AG04450 (cell line): ENCODE results near the gene GPAM. TPM values are rescaled to one million over a fixed set of nuclear protein-coding genes. Genes with fewer than 3 reads are reported as not detected.

Experiments
- CTCF ChIA-PET: fragments of 300-600, 350-600 bp; formaldehyde crosslinking; extraction: SDS; loops from one replicate; lab custom pipeline; 2022; ENCODE audit warnings: antibody characterized with exemption, inconsistent platforms; lab: Charles Lee
- POLR2A ChIA-PET: fragments of 350-600 bp; formaldehyde crosslinking; extraction: SDS; loops from one replicate; lab custom pipeline; 2021; ENCODE audit warnings: antibody characterized with exemption, inconsistent platforms; lab: Yijun Ruan, JAX
- DNase-seq: peaks from one replicate; pipeline ENCODE4 v3.0.0-alpha.2; 2011; ENCODE audit warnings: low read depth, low spot score
- H3K27ac ChIP-seq: one replicate; pipeline ENCODE4 v1.5.1; 2012; ENCODE audit warnings: low read depth, low read length, control low read depth
- H3K27me3 ChIP-seq: one replicate; pipeline ENCODE4 v1.6.0; 2012; ENCODE audit warnings: low read length; ENCODE audit not compliant: control insufficient read depth, insufficient read depth
- H3K4me3 ChIP-seq: 2 replicates; pipeline ENCODE4 v1.5.1; 2011; ENCODE audit warnings: mild to moderate bottlenecking, low read depth, low read length, control low read depth
- H3K9me3 ChIP-seq: 2 replicates; pipeline ENCODE4 v1.5.1; 2012; ENCODE audit warnings: low read length; ENCODE audit not compliant: control insufficient read depth, insufficient read depth
- CTCF ChIP-seq: IDR thresholded peaks from 2 replicates; pipeline ENCODE4 v1.5.1; 2011; ENCODE audit warnings: low read depth, low read length, control low read depth, inconsistent platforms
- polyA plus RNA-seq: library from polyadenylated mRNA; depleted of rRNA; stranded (reverse); fragments of >200 nt; gene quantifications from 2 replicates; pipeline ENCODE4 v1.2.3, GENCODE V29; 2011

The GPAM gene
- polyA plus RNA-seq, 1 experiment: 10.6 TPM

GRCh38 chr10:112184052-112184371 is 447 bp upstream of the GPAM start:
- POLR2A ChIA-PET: interaction anchor here (0.6 to 1.0 kb wide), 2 partner anchors 124 to 263 kb away, joined by 3 to 4 read pairs; partner anchors contain the start of gene VTI1A
- CTCF ChIA-PET: interaction anchor here (1.0 to 4.0 kb wide), 6 partner anchors 43 to 132 kb away, joined by 3 to 49 read pairs (median 7); no protein-coding TSS in a partner anchor

GRCh38 chr10:112182784-112183328 is 709 bp downstream of the GPAM start:
- no peak overlapping the region for H3K27ac ChIP-seq
- POLR2A ChIA-PET: interaction anchor here (1.0 kb wide), 1 partner anchor 125 kb away, joined by 4 read pairs; no protein-coding TSS in a partner anchor

More at GRCh38 chr10:112184052-112184371, 447 bp upstream of the GPAM start:
- peak overlapping the region; percentile 83 for H3K27ac ChIP-seq
- TF ChIP-seq CTCF: no peak
- peak overlapping the region; percentile 95 for H3K4me3 ChIP-seq
- no peaks in the 10 kb centered on the region; the same call in none of the 2 replicates for H3K9me3 ChIP-seq
- no peak for DNase-seq
- H3K27me3 ChIP-seq: no peaks in the 10 kb centered on the region

GRCh38 chr10:112177247-112177646 is 6.3 kb downstream of the GPAM start:
- ChIA-PET CTCF (interaction anchor here (4.0 kb wide), 1 partner anchor 131 kb away, joined by 23 read pairs; no protein-coding TSS in a partner anchor), POLR2A (no interaction called here)
- TF ChIP-seq CTCF: no peak
- Histone ChIP-seq H3K27ac (no peak overlapping the region), H3K9me3 (no peaks in the 10 kb centered on the region), H3K4me3 (no peak overlapping the region), H3K27me3 (no peaks in the 10 kb centered on the region)
- DNase-seq: no peak

More at GRCh38 chr10:112182784-112183328, 709 bp downstream of the GPAM start:
- DNase-seq: no peak
- Histone ChIP-seq H3K27me3 (no peaks in the 10 kb centered on the region), H3K4me3 (peak overlapping the region; percentile 95), H3K9me3 (no peaks in the 10 kb centered on the region; the same call in none of the 2 replicates)
- CTCF ChIA-PET: interaction anchor here (0.7 to 4.0 kb wide), 6 partner anchors 11 to 289 kb away, joined by 3 to 49 read pairs (median 6); no protein-coding TSS in a partner anchor
- TF ChIP-seq CTCF: no peak

- no peak overlapping the region for H3K4me3 ChIP-seq
- no peak overlapping the region for H3K27ac ChIP-seq
- ChIA-PET POLR2A (no interaction called here), CTCF (interaction anchor here (0.8 to 1.2 kb wide), 4 partner anchors 37 to 260 kb away, joined by 3 to 5 read pairs (median 3); no protein-coding TSS in a partner anchor)
- no peak for TF ChIP-seq CTCF
- H3K27me3 ChIP-seq: no peaks in the 10 kb centered on the region
- no peaks in the 10 kb centered on the region for H3K9me3 ChIP-seq
- no peak for DNase-seq
Observed at GRCh38 chr10:112176543-112176942, 7.0 kb downstream of the GPAM start.

GRCh38 chr10:112175409-112175808 is 8.2 kb downstream of the GPAM start:
- no peak overlapping the region for H3K4me3 ChIP-seq
- H3K27ac ChIP-seq: no peak overlapping the region
- no peaks in the 10 kb centered on the region for H3K9me3 ChIP-seq
- no peak for TF ChIP-seq CTCF
- H3K27me3 ChIP-seq: no peaks in the 10 kb centered on the region
- POLR2A ChIA-PET: no interaction called here
- CTCF ChIA-PET: interaction anchor here (0.6 to 1.2 kb wide), 3 partner anchors 36 to 212 kb away, joined by 3 to 5 read pairs (median 3); no protein-coding TSS in a partner anchor
- DNase-seq: no peak
